Ecto neural progenitor cell (in vitro differentiated cells): ENCODE results near the gene DUOX2.
"Not testable (repeated sequence)": the region's sequence is repeated elsewhere in the genome, so short reads cannot be mapped to it uniquely, and the experiment has no call there.

Source experiments
- DNase-seq: peaks from one replicate; pipeline ENCODE4 v3.0.0-alpha.2; 2018; ENCODE audit warnings: low spot score

The DUOX2 gene

GRCh38 chr15:45100884-45101625 lies 12.9 kb downstream of the DUOX2 start:
- no peak for DNase-seq

GRCh38 chr15:45099549-45100165 lies 14.3 kb downstream of the DUOX2 start:
- no peak for DNase-seq

- no peak for DNase-seq
These were observed 16.5 kb downstream of the DUOX2 start for GRCh38 chr15:45097466-45097865.

GRCh38 chr15:45095661-45096060 lies 18.3 kb downstream of the DUOX2 start:
- no peak for DNase-seq

- no peak for DNase-seq
These were observed 19.6 kb downstream of the DUOX2 start for GRCh38 chr15:45094358-45094730.

- DNase-seq = no peak
These were observed 20.2 kb downstream of the DUOX2 start for GRCh38 chr15:45093622-45094357.

GRCh38 chr15:45093013-45093412 lies 21.0 kb downstream of the DUOX2 start:
- no peak for DNase-seq

GRCh38 chr15:45091576-45091975 lies 22.4 kb downstream of the DUOX2 start:
- no peak for DNase-seq

- no peak for DNase-seq
These were observed 22.8 kb downstream of the DUOX2 start for GRCh38 chr15:45091161-45091560.

- DNase-seq = no peak
These were observed 24.1 kb downstream of the DUOX2 start for GRCh38 chr15:45089712-45090373.

- DNase-seq = no peak
These were observed 24.9 kb downstream of the DUOX2 start for GRCh38 chr15:45088801-45089711.

GRCh38 chr15:45087513-45087912 lies 26.5 kb downstream of the DUOX2 start:
- DNase-seq = no peak

- no peak for DNase-seq
These were observed 29.8 kb downstream of the DUOX2 start for GRCh38 chr15:45084163-45084562.

GRCh38 chr15:45083223-45083622 lies 30.7 kb downstream of the DUOX2 start:
- DNase-seq = no peak

- DNase-seq = not testable (repeated sequence)
These were observed 31.6 kb downstream of the DUOX2 start for GRCh38 chr15:45082412-45082811.

- DNase-seq = not testable (repeated sequence)
These were observed 33.4 kb downstream of the DUOX2 start for GRCh38 chr15:45080593-45080992.

GRCh38 chr15:45079628-45080246 lies 34.2 kb downstream of the DUOX2 start:
- not testable (repeated sequence) for DNase-seq

GRCh38 chr15:45079201-45079600 lies 34.8 kb downstream of the DUOX2 start:
- not testable (repeated sequence) for DNase-seq

- not testable (repeated sequence) for DNase-seq
These were observed 36.6 kb downstream of the DUOX2 start for GRCh38 chr15:45077391-45077790.

GRCh38 chr15:45075440-45076320 lies 38.3 kb downstream of the DUOX2 start:
- DNase-seq = not testable (repeated sequence)
